Stomach (tissue), 9 donors: ENCODE results near the gene TPO. TPM values are rescaled to one million over a fixed set of nuclear protein-coding genes. Genes with fewer than 3 reads are reported as not detected.

Experiments used
- DNase-seq, 2 donors: peaks; one replicate each; pipeline versions ENCODE4 v3.0.0 to v3.0.0-alpha.2; 2013 to 2019
- H3K27ac ChIP-seq, 5 donors: fragments of 200-600 bp in 4 of 5; sonication (generic) in 4 of 5; one replicate each; pipeline ENCODE4 v1.5.1; 2013 to 2019; ENCODE audit warnings: mild to moderate bottlenecking in 1 of 5, moderate library complexity in 1 of 5
- H3K27me3 ChIP-seq, 3 donors: fragments of 200-600 bp; sonication (generic); one replicate each; pipeline ENCODE4 v1.5.1; 2017 to 2019; ENCODE audit warnings: mixed run types in 1 of 3
- H3K36me3 ChIP-seq, 4 donors: fragments of 200-600 bp; sonication (generic); 1 replicate in 3 of 4; 2 replicates in 1 of 4; pipeline ENCODE4 v1.5.1; 2016 to 2019
- H3K4me1 ChIP-seq, 4 donors: fragments of 200-600 bp; sonication (generic); one replicate each; pipeline ENCODE4 v1.5.1; 2016 to 2019
- H3K4me3 ChIP-seq, 4 donors: fragments of 200-600 bp; sonication (generic) in 3 of 4; one replicate each; pipeline ENCODE4 v1.5.1; 2016 to 2019; ENCODE audit warnings: mild to moderate bottlenecking in 1 of 4
- H3K9me3 ChIP-seq, 4 donors: fragments of 200-600 bp; sonication (generic); one replicate each; pipeline ENCODE4 v1.5.1; 2016 to 2019
- CTCF ChIP-seq, 7 experiments: fragments of 450-650 bp in 4 of 7; fragments of 200-600 bp in 3 of 7; sonication (generic) in 3 of 7; IDR thresholded peaks; one replicate each; pipeline ENCODE4 v1.5.1; 2016 to 2019; ENCODE audit warnings: antibody characterized with exemption in 7 of 7, control low read depth in 2 of 7, mild to moderate bottlenecking in 1 of 7
- EP300 ChIP-seq: sonication (generic); formaldehyde crosslinking; IDR thresholded peaks from one replicate; pipeline ENCODE4 v1.6.1; 2017; ENCODE audit warnings: antibody characterized with exemption
- POLR2A ChIP-seq, 4 donors: fragments of 450-650 bp; IDR thresholded peaks; one replicate each; pipeline ENCODE4 v1.6.1; 2016; ENCODE audit warnings: antibody characterized with exemption in 4 of 4, control low read depth in 2 of 4, mild to moderate bottlenecking in 1 of 4, moderate library complexity in 1 of 4
- POLR2AphosphoS5 ChIP-seq, 3 donors: sonication (generic); formaldehyde crosslinking; IDR thresholded peaks; one replicate each; pipeline ENCODE4 v1.6.1; 2016; ENCODE audit warnings: antibody characterized with exemption in 3 of 3
- WGBS, 5 donors: extraction: QIAGEN DNeasy Blood & Tissue Kit in 3 of 5; methylation state at CpG; one replicate each; pipeline versions ENCODE4 v1.1.5 to v1.1.7; 2013 to 2018; 5-methylcytosine and 5-hydroxymethylcytosine counted together
- intact Hi-C: fragments of 100-400 bp; cut with DNase I; formaldehyde crosslinking; loops from one replicate; pipeline ENCODE4 v1.15.1; 2023; ENCODE audit warnings: low total_unique reads
- polyA plus RNA-seq, 3 donors: library from polyadenylated mRNA; stranded (reverse); fragments of 200-250 nt; gene quantifications; one replicate each; pipeline ENCODE4 v1.2.3, GENCODE V29; 2013
- total RNA-seq, 5 donors: library from RNA; depleted of rRNA; stranded (reverse); fragments of >200 nt; gene quantifications; one replicate each; pipeline versions ENCODE4 v1.1.0 to v1.2.3, GENCODE V29; 2014 to 2016
- donor health status: healthy with polysubstance abuse.
- donor health status: Bipolar disorder and iron deficiency.
- donor health status: healthy.

Gene TPO
- total and polyA plus RNA-seq, 8 donors, result 0.37 to 92.4 (median 4.3) TPM

- peaks cover 0 to 1% (median 0%) of the 10 kb centered on the region in 4 donors for H3K4me1 ChIP-seq
- intact Hi-C loops, result no loop called here
- H3K4me3 ChIP-seq, result no peak overlapping the region
- peaks cover 0 to 6% (median 0%) of the 10 kb centered on the region in 3 donors for H3K27me3 ChIP-seq
- H3K36me3 ChIP-seq, result no peaks in the 10 kb centered on the region
- DNase-seq, result no peak
- no peak overlapping the region for H3K27ac ChIP-seq
- 83 to 88% (median 85%) methylated on average over 10 of the region's 10 CpGs for WGBS, 5 donors
- TF ChIP-seq POLR2AphosphoS5 (IDR thresholded peaks at IDR 0.05) (no peak), POLR2A (IDR thresholded peaks at IDR 0.05) (no peak), CTCF (IDR thresholded peaks at IDR 0.05) (no peak), EP300 (no peak)
- H3K9me3 ChIP-seq, result no peaks in the 10 kb centered on the region
Measured at GRCh38 chr2:1504311-1504750, 91.1 kb downstream of the TPO start.

GRCh38 chr2:1505031-1505441 lies 91.8 kb downstream of the TPO start:
- TF ChIP-seq CTCF (IDR thresholded peaks at IDR 0.05) (no peak), EP300 (no peak), POLR2A (IDR thresholded peaks at IDR 0.05) (no peak), POLR2AphosphoS5 (IDR thresholded peaks at IDR 0.05) (no peak)
- Histone ChIP-seq H3K27me3 (peaks cover 0 to 6% (median 0%) of the 10 kb centered on the region in 3 donors), H3K36me3 (no peaks in the 10 kb centered on the region), H3K4me3 (no peak overlapping the region), H3K27ac (no peak overlapping the region), H3K9me3 (no peaks in the 10 kb centered on the region), H3K4me1 (peaks cover 0 to 7% (median 0%) of the 10 kb centered on the region in 4 donors)
- intact Hi-C loops, result no loop called here
- no peak for DNase-seq
- WGBS, 5 donors, result 74 to 92% (median 86%) methylated on average over 8 to 10 of the region's 10 CpGs

GRCh38 chr2:1509271-1510065 lies 96.2 kb downstream of the TPO start:
- DNase-seq, result no peak
- WGBS, 5 donors, result 40 to 57% (median 53%) methylated on average over 5 of the region's 5 CpGs
- Histone ChIP-seq H3K27ac (peak overlapping the region in 1 of 5 donors; percentile 29), H3K36me3 (no peaks in the 10 kb centered on the region), H3K4me1 (peaks cover 0 to 7% (median 0%) of the 10 kb centered on the region in 4 donors), H3K4me3 (no peak overlapping the region), H3K9me3 (no peaks in the 10 kb centered on the region), H3K27me3 (peaks cover 0 to 20% (median 0%) of the 10 kb centered on the region in 3 donors)
- intact Hi-C loops, result no loop called here
- TF ChIP-seq CTCF (IDR thresholded peaks at IDR 0.05) (no peak), POLR2AphosphoS5 (IDR thresholded peaks at IDR 0.05) (no peak), EP300 (no peak)

- intact Hi-C loops, result no loop called here
Measured at GRCh38 chr2:1510176-1510575, 96.9 kb downstream of the TPO start.

More at GRCh38 chr2:1510176-1510575, 96.9 kb downstream of the TPO start:
- DNase-seq, result no peak
- H3K27ac ChIP-seq, result peak overlapping the region in 1 of 5 donors; percentile 29
- no peaks in the 10 kb centered on the region for H3K9me3 ChIP-seq
- H3K36me3 ChIP-seq, result no peaks in the 10 kb centered on the region
- 32 to 58% (median 55%) methylated on average over 4 of the region's 4 CpGs for WGBS, 5 donors
- H3K4me3 ChIP-seq, result no peak overlapping the region
- no peak for TF ChIP-seq CTCF (IDR thresholded peaks at IDR 0.05)
- TF ChIP-seq POLR2A (IDR thresholded peaks at IDR 0.05), result no peak
- TF ChIP-seq POLR2AphosphoS5 (IDR thresholded peaks at IDR 0.05), result no peak
- TF ChIP-seq EP300, result no peak
- peaks cover 0 to 16% (median 0%) of the 10 kb centered on the region in 3 donors for H3K27me3 ChIP-seq
- peaks cover 0 to 7% (median 0%) of the 10 kb centered on the region in 4 donors for H3K4me1 ChIP-seq
